Middle frontal gyrus (tissue), 1 donor: Measurements from ENCODE around the gene SAFB.

Experiments
- DNase-seq: peaks from one replicate; pipeline ENCODE4 v3.0.0-alpha.2; 2015; ENCODE audit warnings: low spot score; ENCODE audit errors: extremely low spot score

SAFB gene

GRCh38 chr19:5625641-5626040 is 2.8 kb downstream of the SAFB start:
- no peak for DNase-seq

GRCh38 chr19:5627395-5627904 is 4.6 kb downstream of the SAFB start:
- no peak for DNase-seq

GRCh38 chr19:5628461-5628860 is 5.6 kb downstream of the SAFB start:
- DNase-seq, result no peak

GRCh38 chr19:5628919-5629481 is 6.1 kb downstream of the SAFB start:
- DNase-seq, result no peak

- no peak for DNase-seq
Measured at GRCh38 chr19:5631567-5632240, 8.8 kb downstream of the SAFB start.

- DNase-seq, result no peak
Measured at GRCh38 chr19:5632241-5632612, 9.3 kb downstream of the SAFB start.

- no peak for DNase-seq
Measured at GRCh38 chr19:5632657-5633056, 9.8 kb downstream of the SAFB start.

- DNase-seq, result no peak
Measured at GRCh38 chr19:5635427-5635826, 12.5 kb downstream of the SAFB start.

GRCh38 chr19:5637971-5638370 is 15.1 kb downstream of the SAFB start:
- no peak for DNase-seq

- DNase-seq, result no peak
Measured at GRCh38 chr19:5641171-5641570, 18.3 kb downstream of the SAFB start.

GRCh38 chr19:5642204-5642603 is 19.3 kb downstream of the SAFB start:
- no peak for DNase-seq

GRCh38 chr19:5643060-5643459 is 20.2 kb downstream of the SAFB start:
- DNase-seq, result no peak

GRCh38 chr19:5644037-5644436 is 21.2 kb downstream of the SAFB start:
- no peak for DNase-seq

GRCh38 chr19:5645409-5645808 is 22.5 kb downstream of the SAFB start:
- no peak for DNase-seq

GRCh38 chr19:5646703-5647102 is 23.8 kb downstream of the SAFB start:
- no peak for DNase-seq

GRCh38 chr19:5648464-5648863 is 25.6 kb downstream of the SAFB start:
- no peak for DNase-seq

GRCh38 chr19:5651361-5651760 is 28.5 kb downstream of the SAFB start:
- DNase-seq, result no peak

- no peak for DNase-seq
Measured at GRCh38 chr19:5652261-5652660, 29.4 kb downstream of the SAFB start.

- no peak for DNase-seq
Measured at GRCh38 chr19:5654931-5655330, 32.0 kb downstream of the SAFB start.

- no peak for DNase-seq
Measured at GRCh38 chr19:5655412-5655811, 32.5 kb downstream of the SAFB start.

- DNase-seq, result no peak
Measured at GRCh38 chr19:5661483-5661882, 38.6 kb downstream of the SAFB start.

GRCh38 chr19:5663904-5664303 is 41.0 kb downstream of the SAFB start:
- no peak for DNase-seq

- no peak for DNase-seq
Measured at GRCh38 chr19:5664515-5664914, 41.6 kb downstream of the SAFB start.
